ENCODE measurements around the gene NDUFS8.

NDUFS8 gene

DNA sequence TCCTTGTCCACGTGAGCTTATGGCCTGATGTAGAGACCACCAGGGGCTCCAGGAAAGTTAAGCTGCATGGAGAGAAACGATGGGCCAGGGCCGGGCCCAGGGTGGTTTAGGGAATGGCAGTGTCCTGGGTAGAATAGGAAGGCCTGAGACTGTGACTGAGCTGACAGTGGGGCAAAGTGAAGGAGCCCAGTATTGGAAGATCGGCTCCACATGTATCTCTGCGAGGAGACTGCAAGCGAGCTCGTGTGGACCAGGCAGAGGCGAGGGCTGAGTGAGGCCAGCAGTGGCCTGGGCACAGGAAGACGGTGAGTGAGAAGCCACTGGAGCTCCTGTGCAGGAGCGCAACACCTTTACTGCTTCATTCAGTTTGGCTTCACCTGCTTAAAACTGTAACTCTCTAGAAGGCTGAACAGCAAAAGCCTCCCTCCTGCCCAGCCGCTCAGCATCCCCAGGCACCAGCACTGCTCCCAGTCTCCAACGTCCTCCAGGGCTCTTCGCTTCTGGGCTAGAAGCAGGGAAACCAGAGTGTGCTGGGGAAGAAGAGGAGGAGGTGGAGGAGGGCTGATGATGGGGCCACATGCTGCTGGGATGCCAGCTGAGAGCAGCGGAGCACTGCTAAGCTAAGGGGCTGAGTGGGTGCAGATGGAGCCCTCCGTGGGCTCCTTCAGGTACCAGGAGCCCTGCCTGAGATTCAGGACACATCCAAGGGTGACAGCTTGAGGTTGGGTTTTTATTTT lies 21.8 kb downstream of the NDUFS8 start:
- no peak for DNase-seq

DNA sequence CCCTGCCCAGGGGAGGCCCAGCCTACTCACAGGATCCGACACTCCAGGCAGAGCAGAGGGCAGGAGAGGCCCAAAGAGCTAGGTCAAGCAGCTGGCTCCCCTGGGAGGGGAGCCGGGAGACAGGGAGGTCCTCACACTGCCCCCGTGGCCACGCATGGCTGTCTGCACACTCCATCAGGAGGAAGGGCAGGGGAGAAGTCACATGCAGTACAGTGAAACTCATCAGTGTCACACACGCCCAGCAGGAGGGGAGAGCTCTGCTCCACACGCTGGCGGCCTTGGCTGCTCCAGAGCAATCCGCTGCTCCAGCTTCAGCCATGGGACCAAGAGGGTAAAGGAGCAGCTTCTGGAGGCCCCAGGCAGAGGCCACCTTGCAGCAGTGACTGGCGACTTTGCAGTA lies 22.6 kb downstream of the NDUFS8 start:
- DNase-seq: no peak

DNA sequence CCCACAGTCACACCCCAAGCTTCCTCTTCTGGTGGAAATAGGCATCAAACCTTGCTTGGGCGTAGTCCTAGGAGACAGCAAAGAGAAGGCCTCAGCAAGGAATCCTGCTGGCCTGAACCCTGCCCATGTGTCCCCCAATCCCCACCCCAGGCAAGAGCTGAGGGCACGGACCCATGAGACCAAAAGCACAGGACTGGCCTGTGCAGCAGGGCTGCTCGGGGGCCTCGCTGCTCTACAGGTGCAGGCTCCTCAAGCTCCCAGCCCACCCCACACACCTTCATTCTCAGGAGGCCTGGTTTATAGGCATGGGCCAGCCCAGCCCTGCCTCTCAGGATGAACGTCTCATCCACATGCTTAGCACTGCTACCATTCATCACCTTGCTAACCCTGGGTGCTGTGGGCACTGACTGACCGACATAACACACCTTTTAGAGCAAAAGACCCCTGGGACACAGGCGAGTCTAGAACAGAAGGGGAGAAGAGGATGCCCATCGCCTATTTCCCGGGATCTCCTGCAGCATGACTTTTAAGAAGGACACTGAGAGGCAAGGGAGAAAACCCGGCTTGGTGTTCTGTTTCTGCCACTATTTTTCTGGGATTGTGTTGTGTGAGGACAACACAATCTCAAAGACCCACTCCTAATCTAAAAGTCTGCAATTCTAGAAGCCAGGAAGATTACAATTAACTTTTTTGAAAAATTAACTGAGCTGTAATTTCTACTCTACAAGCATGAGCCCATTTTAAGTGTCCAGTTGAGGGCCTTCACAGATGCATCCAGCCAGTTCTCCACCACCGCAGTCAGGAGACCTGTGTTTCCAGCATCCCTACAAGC lies 23.7 kb downstream of the NDUFS8 start:
- DNase-seq: no peak

GRCh38 chr11:68056317-68057285 lies 26.1 kb downstream of the NDUFS8 start:
- DNase-seq: no peak

GRCh38 chr11:68057807-68058206 lies 27.3 kb downstream of the NDUFS8 start:
- no peak for DNase-seq

GRCh38 chr11:68061508-68061907 lies 31.0 kb downstream of the NDUFS8 start:
- no peak for DNase-seq

DNA sequence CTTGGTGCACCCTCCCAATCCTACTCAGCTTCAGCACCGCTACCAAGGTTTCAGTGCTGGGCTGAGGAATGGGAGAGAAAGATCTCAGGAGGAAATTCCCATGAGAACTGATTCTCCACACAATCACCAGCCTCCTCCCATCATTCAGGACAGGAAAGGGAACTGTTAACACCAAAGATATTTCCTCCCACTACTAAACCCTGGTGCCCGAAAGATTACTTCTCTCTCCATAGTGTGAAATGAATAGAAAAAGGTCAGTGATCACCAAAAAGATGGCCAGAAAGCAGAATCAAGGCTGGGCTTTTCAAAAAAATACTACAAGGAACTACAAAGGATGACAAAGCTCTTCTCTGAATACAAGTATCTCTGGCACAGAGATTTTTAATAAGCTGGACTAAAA lies 34.4 kb downstream of the NDUFS8 start:
- no peak for DNase-seq

DNA sequence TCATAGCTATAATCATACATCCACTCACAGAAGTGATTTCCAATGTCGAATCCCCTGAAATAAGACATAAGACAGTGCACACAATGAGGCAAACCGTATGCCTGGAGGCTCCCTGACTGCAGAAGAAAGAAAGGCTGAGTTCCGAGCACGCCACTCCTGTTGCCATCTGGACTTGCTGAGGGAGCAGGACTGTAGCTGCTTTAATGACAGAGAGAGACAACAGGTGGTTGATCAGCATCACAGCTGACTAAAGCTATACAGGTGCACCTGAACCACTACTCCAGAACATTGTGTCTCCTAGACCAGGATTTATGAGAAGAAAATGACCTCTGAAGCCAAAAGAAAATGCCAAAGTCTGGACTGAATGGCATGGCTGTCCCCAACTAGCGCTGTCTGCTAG lies 35.4 kb downstream of the NDUFS8 start:
- DNase-seq: no peak

DNA sequence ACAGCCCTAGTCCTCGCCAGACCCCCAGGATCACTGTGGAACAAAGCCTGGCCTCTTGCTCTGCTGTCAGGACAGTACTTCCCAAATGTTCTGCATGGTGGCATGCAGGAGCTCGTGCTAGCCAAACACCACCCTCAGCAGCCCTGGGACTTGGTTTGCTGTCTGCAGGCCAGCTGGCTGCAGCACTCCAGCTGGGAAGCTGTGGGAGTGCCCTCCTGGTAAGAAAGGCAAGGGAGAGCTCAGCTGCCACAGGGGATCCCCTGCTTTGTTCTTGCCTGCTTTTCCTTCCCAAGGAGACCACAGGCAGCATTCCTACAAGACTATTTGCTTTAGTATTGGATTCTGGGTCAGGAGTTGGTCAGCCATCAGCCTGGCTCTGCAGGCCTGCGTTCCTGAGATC lies 36.3 kb downstream of the NDUFS8 start:
- DNase-seq: no peak

DNA sequence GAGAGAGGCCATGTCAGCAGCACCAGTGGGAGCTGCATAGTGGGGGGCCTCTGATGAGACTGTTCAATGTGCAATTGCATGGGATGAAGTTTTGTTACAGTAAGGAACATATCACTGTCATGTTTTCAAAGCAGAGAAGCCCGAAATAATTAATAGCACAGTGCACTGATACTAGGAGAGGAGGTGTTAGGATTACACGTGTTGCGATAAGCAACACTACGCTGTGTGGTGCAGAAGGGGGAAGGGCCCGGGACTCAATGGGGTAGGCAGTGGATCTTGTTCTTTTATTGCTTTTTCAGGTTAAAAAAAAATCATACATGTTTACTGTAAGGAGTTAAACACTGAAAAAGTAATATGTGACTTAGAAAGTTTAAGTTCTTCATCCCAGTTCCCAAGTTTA lies 37.5 kb downstream of the NDUFS8 start:
- DNase-seq: no peak

DNA sequence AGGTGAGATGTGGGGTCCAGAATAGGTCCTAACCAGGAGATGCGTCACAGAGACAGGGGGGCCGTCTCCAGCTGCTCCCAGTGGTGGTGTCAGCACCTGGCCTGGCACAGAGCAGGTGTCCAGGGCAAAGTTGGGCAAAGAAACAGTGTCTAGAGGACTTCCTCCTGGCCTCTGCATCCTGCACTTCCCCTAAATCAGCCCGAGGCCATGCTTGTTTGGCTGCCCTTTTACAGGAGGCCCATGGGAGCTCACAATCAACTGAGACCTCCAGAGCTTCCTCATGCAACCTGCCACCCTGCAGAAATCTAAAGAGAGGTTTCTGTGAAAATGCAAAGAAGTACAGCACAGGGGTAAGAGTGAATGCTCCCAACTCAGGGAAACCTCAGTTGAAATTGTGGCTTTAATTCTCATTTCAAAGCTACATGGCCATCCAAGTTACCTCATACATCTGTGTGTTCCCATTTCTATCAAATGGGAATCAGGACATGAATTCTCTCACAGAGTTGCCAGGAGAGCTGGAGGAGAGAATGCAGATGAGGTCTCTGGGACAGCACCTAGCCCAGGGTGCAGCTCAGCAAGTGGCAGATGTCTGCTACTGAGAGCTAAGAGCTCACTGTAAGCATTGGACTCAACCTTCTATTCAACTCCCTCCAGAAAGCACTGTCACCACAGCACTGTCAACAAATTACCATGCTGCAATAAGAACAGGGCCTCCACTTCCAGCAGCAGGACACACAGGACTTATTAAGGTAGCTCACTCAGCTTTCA lies 41.0 kb downstream of the NDUFS8 start:
- DNase-seq: no peak

DNA sequence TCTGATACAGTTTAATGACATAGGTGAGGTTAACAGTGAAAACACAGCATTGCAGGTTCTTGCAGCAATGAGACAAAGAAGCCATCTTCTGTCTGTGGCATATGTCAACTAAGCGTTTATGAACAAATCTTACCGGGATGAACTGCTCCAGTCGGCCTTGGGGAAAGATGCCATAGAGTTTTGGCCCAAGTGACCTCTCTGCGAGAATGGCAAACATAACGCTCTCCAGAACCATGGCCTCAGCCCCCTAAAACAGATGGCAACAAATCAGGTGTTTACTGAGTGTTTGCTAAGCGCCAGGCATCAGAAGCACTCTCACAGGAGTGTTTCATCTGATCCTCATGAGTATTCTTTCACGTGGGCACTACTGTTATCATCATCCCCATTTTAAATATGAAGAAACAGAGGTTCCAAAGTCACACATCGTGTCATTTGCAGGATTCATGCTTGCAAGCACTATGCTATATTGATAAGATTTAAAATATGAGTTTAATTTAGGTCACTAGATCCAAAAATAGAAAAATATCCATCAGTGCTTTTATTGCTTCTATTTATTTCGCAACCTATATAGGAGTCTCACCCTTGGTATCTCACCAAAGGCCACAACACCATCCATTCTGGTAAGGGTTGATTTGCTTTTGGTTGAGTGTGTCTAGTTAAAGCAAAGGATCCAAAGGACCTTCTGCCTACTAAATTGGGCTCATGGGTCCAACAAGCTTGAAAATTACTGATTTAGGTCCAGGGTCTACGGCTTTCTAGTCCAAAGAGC lies 44.3 kb downstream of the NDUFS8 start:
- no peak for DNase-seq

DNA sequence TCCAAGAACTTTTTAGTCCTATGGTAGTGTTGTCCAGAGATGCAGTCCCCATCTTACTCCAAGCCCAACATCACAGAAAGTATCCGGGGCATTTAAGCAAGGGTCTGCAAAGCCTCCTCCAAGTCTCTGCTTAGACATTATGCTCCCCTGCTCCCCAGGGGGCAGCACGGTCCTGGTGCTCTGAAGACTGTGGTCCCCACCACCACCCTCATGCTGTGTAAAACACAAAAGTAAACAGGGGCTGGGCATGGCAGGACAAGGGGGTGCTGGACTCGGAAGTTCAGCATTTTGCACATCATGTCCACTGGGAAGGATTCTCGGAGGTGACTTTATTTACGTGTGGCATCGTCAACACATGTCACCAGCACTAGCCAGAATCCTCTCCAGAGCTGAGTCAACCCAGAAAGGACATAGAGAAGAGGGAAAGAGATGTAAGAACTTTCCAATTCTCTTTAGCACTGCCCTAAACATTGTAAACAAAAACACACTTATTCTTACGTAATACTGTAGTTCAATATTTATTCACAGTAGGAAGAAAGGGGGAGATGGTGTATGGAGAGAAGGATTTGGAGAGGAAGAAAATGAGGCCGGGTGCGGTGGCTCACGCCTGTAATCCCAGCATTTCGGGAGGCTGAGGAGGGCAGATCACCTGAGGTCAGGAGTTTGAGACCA lies 46.0 kb downstream of the NDUFS8 start:
- DNase-seq: no peak

GRCh38 chr11:68077617-68078582 lies 47.4 kb downstream of the NDUFS8 start:
- no peak for DNase-seq

DNA sequence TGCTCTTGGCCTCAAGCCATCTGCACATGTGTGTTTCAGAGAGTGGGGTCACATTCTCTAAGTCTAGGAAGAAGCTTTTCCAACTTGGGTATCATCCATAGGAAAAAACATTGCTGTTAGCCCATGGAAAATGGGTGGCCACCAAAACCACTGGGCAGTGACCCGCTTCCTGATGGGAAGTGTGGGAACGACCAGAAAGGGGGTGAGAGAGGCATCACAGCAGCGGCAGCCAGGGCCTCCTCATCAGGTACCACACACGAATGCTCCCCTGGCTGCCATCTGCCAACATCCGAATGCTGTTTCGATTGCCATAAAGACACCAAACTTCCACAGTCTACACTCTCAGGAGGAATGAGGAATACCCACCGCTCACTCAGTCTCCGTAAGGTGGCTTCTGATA lies 50.4 kb downstream of the NDUFS8 start:
- DNase-seq: no peak

DNA sequence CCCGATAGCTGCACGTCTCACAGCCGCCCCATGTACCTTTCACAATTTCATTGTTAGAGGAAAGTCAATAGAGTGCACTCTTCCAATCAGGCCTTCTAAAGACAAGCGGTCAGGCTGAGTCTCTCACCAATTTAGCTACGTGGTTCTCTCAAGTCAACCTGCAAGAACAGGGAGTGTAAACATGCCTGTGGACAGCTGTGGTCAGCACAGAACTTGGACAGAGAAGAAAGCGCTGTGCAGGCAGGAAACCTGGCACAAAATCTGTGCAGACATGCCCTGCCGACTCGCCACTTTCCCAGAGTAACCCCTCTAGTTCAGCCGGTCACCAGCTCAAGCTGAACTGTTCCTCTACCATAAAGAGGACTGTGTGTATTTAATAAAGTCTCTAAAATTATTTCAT lies 51.2 kb downstream of the NDUFS8 start:
- no peak for DNase-seq

DNA sequence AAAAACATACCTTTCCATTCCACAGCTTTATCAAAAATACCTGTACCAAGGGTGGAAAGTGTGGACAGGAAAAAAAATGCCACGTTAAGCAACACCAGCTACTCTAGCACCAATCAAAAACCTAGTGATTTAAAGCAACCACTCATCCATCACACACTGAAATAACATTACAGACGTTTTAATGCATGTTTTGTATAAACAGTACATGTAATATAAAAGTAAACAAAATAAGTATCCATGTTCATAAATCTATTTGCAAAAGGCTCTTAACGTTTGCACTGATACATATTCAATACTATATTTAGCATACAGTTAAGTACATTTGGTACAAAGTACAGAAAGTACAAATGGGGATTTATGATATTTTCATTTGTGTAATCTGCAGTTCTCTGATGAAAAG lies 52.0 kb downstream of the NDUFS8 start:
- no peak for DNase-seq

DNA sequence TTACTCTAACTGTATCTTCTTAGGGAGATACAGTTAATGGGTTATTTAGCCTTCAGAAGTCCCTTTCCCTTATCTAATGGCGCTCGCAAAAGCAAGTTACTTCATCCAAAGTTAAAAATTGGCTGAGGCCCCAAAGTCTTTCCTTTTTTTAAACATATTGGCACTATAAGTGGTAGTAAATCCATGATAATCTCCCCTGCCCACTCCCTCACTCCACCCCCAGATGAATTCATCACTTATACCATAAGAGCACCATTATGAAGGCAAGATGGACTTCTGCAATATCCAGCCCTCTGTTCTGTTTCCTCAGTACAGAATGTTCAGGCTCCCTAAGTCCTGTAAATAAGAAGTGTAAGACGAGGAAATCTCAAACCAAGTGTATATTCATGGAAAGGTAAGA lies 53.0 kb downstream of the NDUFS8 start:
- DNase-seq: no peak
